Measurements from ENCODE around the gene TFB1M.

Gene TFB1M

DNA sequence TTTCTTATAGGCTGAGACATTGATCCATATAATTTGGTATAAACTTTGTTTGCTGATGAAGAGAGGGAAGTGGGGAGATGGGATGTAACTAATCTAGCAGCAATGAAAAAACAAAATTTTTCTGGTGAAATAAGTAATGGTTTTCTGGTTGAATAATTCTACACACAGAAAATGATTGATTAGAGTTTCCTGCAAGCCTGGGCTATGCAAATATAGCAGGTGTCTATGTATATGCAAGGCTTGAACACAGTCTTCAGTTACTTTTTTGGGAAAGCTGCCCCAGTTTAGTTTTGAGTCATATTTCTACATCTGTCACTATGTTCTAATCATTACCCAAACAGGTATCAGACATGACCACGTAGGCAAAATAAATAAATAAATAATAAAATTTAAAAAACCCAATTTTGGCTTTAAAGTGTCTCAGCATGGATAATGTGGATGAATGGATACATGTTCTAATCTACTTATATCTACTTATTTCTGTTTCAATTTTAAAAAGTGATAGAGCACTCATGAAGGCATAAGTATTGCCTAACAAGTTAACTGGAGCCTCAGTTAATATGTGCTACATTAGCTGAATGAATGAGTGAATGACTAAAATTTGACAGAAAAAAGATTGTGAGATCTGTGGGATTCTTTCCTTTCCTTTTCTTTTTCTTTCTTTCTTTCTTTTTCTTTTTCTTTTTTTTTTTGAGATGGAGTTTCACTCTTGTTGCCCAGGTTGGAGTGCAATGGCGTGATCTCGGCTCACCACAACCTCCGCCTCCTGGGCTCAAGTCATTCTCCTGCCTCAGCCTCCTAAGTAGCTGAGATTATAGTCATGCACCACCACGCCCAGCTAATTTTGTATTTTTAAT lies 37.2 kb upstream of the TFB1M start:
- peak; percentile 84 for DNase-seq (ENCODE audit: extremely low read depth, insufficient read length)
- no peak for TF ChIP-seq CTCF (IDR thresholded peaks at IDR 0.05; ENCODE audit: insufficient read depth, low read length, poor library complexity, severe bottlenecking)
- Histone ChIP-seq H3K27me3 (replicated peaks; ENCODE audit: control insufficient read depth, insufficient read depth, low read length) (no peaks in the 10 kb centered on the region), H3K4me3 (replicated peaks; ENCODE audit: low read depth, low read length) (no peak overlapping the region), H3K36me3 (ENCODE audit: control insufficient read depth, insufficient read depth, low read length) (no peaks in the 10 kb centered on the region)

DNA sequence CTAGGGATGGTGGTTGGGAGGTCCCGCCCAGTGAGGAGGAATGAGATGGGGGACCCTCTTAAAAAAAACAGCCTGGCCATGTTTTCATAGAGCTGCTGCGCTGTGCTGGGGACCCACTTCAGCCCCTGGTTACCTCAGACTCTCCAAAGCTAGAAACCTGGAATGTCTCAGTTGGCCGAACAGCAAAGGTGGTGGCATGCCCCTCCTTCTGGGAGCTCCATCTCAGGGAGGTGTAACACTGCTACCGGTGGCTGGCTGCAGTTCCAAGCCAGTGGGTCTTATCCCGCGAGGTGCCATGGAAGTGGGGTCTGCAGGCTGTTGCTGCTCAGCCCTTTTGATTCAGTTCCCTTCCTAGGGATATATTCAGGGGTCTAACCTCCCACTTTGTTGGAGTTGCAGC lies 35.7 kb upstream of the TFB1M start:
- Histone ChIP-seq H3K4me3 (replicated peaks; ENCODE audit: low read depth, low read length) (no peak overlapping the region), H3K27me3 (replicated peaks; ENCODE audit: control insufficient read depth, insufficient read depth, low read length) (no peaks in the 10 kb centered on the region), H3K36me3 (ENCODE audit: control insufficient read depth, insufficient read depth, low read length) (no peaks in the 10 kb centered on the region)
- DNase-seq (ENCODE audit: extremely low read depth, insufficient read length): no peak
- no peak for TF ChIP-seq CTCF (IDR thresholded peaks at IDR 0.05; ENCODE audit: insufficient read depth, low read length, poor library complexity, severe bottlenecking)

DNA sequence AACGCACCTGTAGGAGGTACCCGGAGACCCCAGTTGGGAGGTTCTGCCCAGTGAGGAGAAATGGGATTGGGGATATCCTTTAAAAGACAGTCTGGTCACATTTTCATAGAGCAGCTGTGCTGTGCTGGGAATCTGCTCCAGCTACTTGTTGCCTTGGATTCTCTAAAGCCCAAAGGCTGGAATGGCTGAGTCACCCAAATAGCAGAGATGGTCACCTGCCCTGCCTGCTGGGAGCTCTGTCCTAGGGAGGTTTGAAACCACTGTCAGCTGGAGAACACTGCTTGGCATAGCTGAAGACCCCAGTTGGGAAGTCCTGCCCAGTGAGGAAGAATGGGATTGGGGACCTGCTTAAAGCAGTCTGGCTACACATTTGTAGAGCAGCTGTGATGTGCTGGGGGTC lies 34.8 kb upstream of the TFB1M start:
- Histone ChIP-seq H3K36me3 (ENCODE audit: control insufficient read depth, insufficient read depth, low read length) (no peaks in the 10 kb centered on the region), H3K4me3 (replicated peaks; ENCODE audit: low read depth, low read length) (no peak overlapping the region), H3K27me3 (replicated peaks; ENCODE audit: control insufficient read depth, insufficient read depth, low read length) (no peaks in the 10 kb centered on the region)
- TF ChIP-seq CTCF (IDR thresholded peaks at IDR 0.05; ENCODE audit: insufficient read depth, low read length, poor library complexity, severe bottlenecking): no peak
- DNase-seq (ENCODE audit: extremely low read depth, insufficient read length): no peak

DNA sequence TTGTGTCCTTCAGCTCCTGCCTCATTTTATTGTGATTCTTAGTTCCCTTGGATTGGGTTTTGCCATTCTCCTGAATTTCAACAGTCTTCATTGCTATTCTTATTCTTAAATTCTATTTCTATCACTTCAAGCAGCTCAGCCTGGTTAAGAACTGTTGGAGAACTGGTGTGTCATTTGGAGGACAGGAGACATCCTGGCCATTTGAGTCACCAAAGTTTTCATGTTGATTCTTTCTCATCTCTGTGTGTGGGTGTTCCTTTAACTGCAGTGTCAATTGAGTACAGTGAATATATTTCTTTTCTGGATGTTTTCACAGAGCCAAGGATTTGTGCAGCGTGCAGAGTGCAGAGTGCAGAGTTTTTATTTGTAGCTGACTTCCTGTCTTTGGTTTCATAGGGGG lies 33.5 kb upstream of the TFB1M start:
- H3K27me3 ChIP-seq (replicated peaks; ENCODE audit: control insufficient read depth, insufficient read depth, low read length): no peaks in the 10 kb centered on the region
- no peak for DNase-seq (ENCODE audit: extremely low read depth, insufficient read length)
- H3K36me3 ChIP-seq (ENCODE audit: control insufficient read depth, insufficient read depth, low read length): no peaks in the 10 kb centered on the region
- no peak overlapping the region for H3K4me3 ChIP-seq (replicated peaks; ENCODE audit: low read depth, low read length)
- no peak for TF ChIP-seq CTCF (IDR thresholded peaks at IDR 0.05; ENCODE audit: insufficient read depth, low read length, poor library complexity, severe bottlenecking)

DNA sequence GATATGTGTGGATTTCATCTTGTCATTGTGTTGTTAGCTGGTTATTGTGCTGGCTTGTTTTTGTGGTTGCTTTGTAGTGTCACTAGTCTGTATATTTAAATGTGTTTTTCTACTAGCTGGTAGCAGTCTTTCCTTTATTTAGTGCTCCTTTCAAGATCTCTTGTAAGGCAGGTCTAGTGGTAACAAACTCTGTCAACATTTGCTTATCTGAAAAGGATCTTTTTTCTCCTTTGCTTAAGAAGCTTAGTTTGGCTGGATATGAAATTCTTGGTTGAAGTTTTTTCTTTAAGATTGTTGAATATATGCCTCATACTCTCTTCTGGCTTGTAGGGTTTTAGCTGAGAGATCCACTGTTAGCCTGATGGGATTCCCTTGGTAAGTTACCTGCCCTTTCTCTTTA lies 32.7 kb upstream of the TFB1M start:
- Histone ChIP-seq H3K27me3 (replicated peaks; ENCODE audit: control insufficient read depth, insufficient read depth, low read length) (no peaks in the 10 kb centered on the region), H3K36me3 (ENCODE audit: control insufficient read depth, insufficient read depth, low read length) (no peaks in the 10 kb centered on the region), H3K4me3 (replicated peaks; ENCODE audit: low read depth, low read length) (no peak overlapping the region)
- TF ChIP-seq CTCF (IDR thresholded peaks at IDR 0.05; ENCODE audit: insufficient read depth, low read length, poor library complexity, severe bottlenecking): no peak
- DNase-seq (ENCODE audit: extremely low read depth, insufficient read length): no peak
